Activated CD4-positive, alpha-beta memory T cell treated with anti-CD3 and anti-CD28 coated beads for 36 hours (primary cell): ENCODE results near the gene CLEC4C. TPM values are rescaled to one million over a fixed set of nuclear protein-coding genes. Genes with fewer than 3 reads are reported as not detected.
"Not testable (repeated sequence)": the region's sequence is repeated elsewhere in the genome, so short reads cannot be mapped to it uniquely, and the experiment has no call there.

Experiments
- CTCF ChIA-PET: fragments of 350-600 bp; sonication (Branson Sonifier 250); formaldehyde crosslinking; loops from one replicate; lab custom pipeline; 2021; ENCODE audit warnings: antibody characterized with exemption, inconsistent platforms; lab: Charles Lee
- POLR2A ChIA-PET: fragments of 350-600 bp; sonication (Branson Sonifier 250); formaldehyde crosslinking; loops from one replicate; lab custom pipeline; 2021; ENCODE audit warnings: antibody characterized with exemption; lab: Charles Lee
- DNase-seq: peaks from one replicate; pipeline ENCODE4 v3.0.0-alpha.2; 2020
- H3K27ac Mint-ChIP-seq: one replicate; pipeline ENCODE4 v1.8.0; 2021; ENCODE audit warnings: mixed read lengths
- H3K27me3 Mint-ChIP-seq: one replicate; pipeline ENCODE4 v1.8.0; 2021; ENCODE audit warnings: mixed read lengths
- H3K36me3 Mint-ChIP-seq: one replicate; pipeline ENCODE4 v1.8.0; 2021; ENCODE audit warnings: mixed read lengths
- H3K4me1 Mint-ChIP-seq: one replicate; pipeline ENCODE4 v1.8.0; 2021; ENCODE audit warnings: low read depth, mixed read lengths
- H3K4me3 Mint-ChIP-seq: one replicate; pipeline ENCODE4 v1.8.0; 2021; ENCODE audit warnings: mild to moderate bottlenecking, mixed read lengths
- H3K9me3 Mint-ChIP-seq: one replicate; pipeline ENCODE4 v1.8.0; 2021; ENCODE audit warnings: mixed read lengths
- intact Hi-C: fragments of 100-400 bp; cut with micrococcal nuclease; formaldehyde crosslinking; loops from one replicate; pipeline ENCODE4 v1.15.1; 2023
- total RNA-seq, 2 experiments: library from RNA; stranded (reverse); gene quantifications; one replicate each; pipeline ENCODE4 v1.2.3, GENCODE V29; 2021

Gene CLEC4C
- not detected for total RNA-seq

GRCh38 chr12:7747246-7747645 lies at the start of gene CLEC4C:
TSS of gene CLEC4C (minus strand) at chr12:7747375. CDS start at chr12:7747348, 27 bp downstream.
- ChIA-PET POLR2A (no interaction called here), CTCF (interaction anchor here (0.6 kb wide), 1 partner anchor 467 kb away, joined by 3 read pairs; no protein-coding TSS in a partner anchor)
- H3K4me3 Mint-ChIP-seq: no peak within 1 kb of the TSS
- H3K27ac Mint-ChIP-seq: no peak within 1 kb of the TSS
- no peaks in the 10 kb centered on the region for H3K9me3 Mint-ChIP-seq
- peaks cover 2% of the 10 kb centered on the region for H3K27me3 Mint-ChIP-seq
- DNase-seq: no peak
- intact Hi-C loops: no loop called here
- no peaks in the 10 kb centered on the region for H3K4me1 Mint-ChIP-seq
- H3K36me3 Mint-ChIP-seq: no peaks in the 10 kb centered on the region

- H3K36me3 Mint-ChIP-seq: no peaks in the 10 kb centered on the region
- no peak overlapping the region for H3K27ac Mint-ChIP-seq
- H3K4me1 Mint-ChIP-seq: no peaks in the 10 kb centered on the region
- ChIA-PET CTCF (interaction anchor here (0.9 kb wide), 1 partner anchor 13 kb away, joined by 3 read pairs; no protein-coding TSS in a partner anchor), POLR2A (no interaction called here)
- peaks cover 6% of the 10 kb centered on the region for H3K27me3 Mint-ChIP-seq
- no peak for DNase-seq
- H3K4me3 Mint-ChIP-seq: no peak overlapping the region
- H3K9me3 Mint-ChIP-seq: no peaks in the 10 kb centered on the region
- intact Hi-C loops: no loop called here
Measured at GRCh38 chr12:7793211-7793610, 46.0 kb upstream of the CLEC4C start.

- POLR2A ChIA-PET, DNase-seq, H3K27ac Mint-ChIP-seq, H3K9me3 Mint-ChIP-seq, CTCF ChIA-PET, H3K4me3 Mint-ChIP-seq, intact Hi-C loops, H3K4me1 Mint-ChIP-seq, H3K36me3 Mint-ChIP-seq: not testable (repeated sequence)
- peaks cover 11% of the 10 kb centered on the region for H3K27me3 Mint-ChIP-seq
Measured at GRCh38 chr12:7788884-7789528, 41.8 kb upstream of the CLEC4C start, which contains the start of gene NANOG. TSS of gene NANOG (plus strand) at chr12:7789402. CDS start at chr12:7789615, 213 bp downstream.

- Mint-ChIP-seq H3K27me3 (peaks cover 11% of the 10 kb centered on the region), H3K36me3 (no peaks in the 10 kb centered on the region), H3K27ac (no peak overlapping the region), H3K9me3 (no peaks in the 10 kb centered on the region), H3K4me1 (no peaks in the 10 kb centered on the region), H3K4me3 (no peak overlapping the region)
- intact Hi-C loops: no loop called here
- POLR2A ChIA-PET: no interaction called here
- DNase-seq: no peak
- CTCF ChIA-PET: no interaction called here
Measured at GRCh38 chr12:7788294-7788660, 41.1 kb upstream of the CLEC4C start.

GRCh38 chr12:7787574-7788293 lies 40.6 kb upstream of the CLEC4C start:
- intact Hi-C loops: no loop called here
- H3K36me3 Mint-ChIP-seq: no peaks in the 10 kb centered on the region
- peaks cover 11% of the 10 kb centered on the region for H3K27me3 Mint-ChIP-seq
- POLR2A ChIA-PET: no interaction called here
- no peaks in the 10 kb centered on the region for H3K9me3 Mint-ChIP-seq
- H3K4me1 Mint-ChIP-seq: no peaks in the 10 kb centered on the region
- no peak overlapping the region for H3K27ac Mint-ChIP-seq
- DNase-seq: no peak
- CTCF ChIA-PET: no interaction called here
- no peak overlapping the region for H3K4me3 Mint-ChIP-seq

- Mint-ChIP-seq H3K27me3 (peaks cover 9% of the 10 kb centered on the region), H3K36me3 (no peaks in the 10 kb centered on the region), H3K4me1 (no peaks in the 10 kb centered on the region), H3K9me3 (no peaks in the 10 kb centered on the region), H3K27ac (no peak overlapping the region), H3K4me3 (no peak overlapping the region)
- ChIA-PET CTCF (no interaction called here), POLR2A (no interaction called here)
- intact Hi-C loops: no loop called here
- DNase-seq: no peak
Measured at GRCh38 chr12:7784701-7785100, 37.5 kb upstream of the CLEC4C start.

- H3K27ac Mint-ChIP-seq, DNase-seq, POLR2A ChIA-PET, H3K27me3 Mint-ChIP-seq, H3K4me1 Mint-ChIP-seq, intact Hi-C loops, H3K4me3 Mint-ChIP-seq, CTCF ChIA-PET, H3K36me3 Mint-ChIP-seq, H3K9me3 Mint-ChIP-seq: not testable (repeated sequence)
Measured at GRCh38 chr12:7783433-7783832, 36.3 kb upstream of the CLEC4C start.

GRCh38 chr12:7782055-7782454 lies 34.9 kb upstream of the CLEC4C start:
- peaks cover 1% of the 10 kb centered on the region for H3K27me3 Mint-ChIP-seq
- H3K36me3 Mint-ChIP-seq: no peaks in the 10 kb centered on the region
- POLR2A ChIA-PET: no interaction called here
- H3K4me3 Mint-ChIP-seq: no peak overlapping the region
- no peaks in the 10 kb centered on the region for H3K4me1 Mint-ChIP-seq
- intact Hi-C loops: no loop called here
- no peaks in the 10 kb centered on the region for H3K9me3 Mint-ChIP-seq
- CTCF ChIA-PET: no interaction called here
- H3K27ac Mint-ChIP-seq: no peak overlapping the region
- DNase-seq: no peak

GRCh38 chr12:7781274-7781673 lies 34.1 kb upstream of the CLEC4C start:
- no peaks in the 10 kb centered on the region for H3K36me3 Mint-ChIP-seq
- ChIA-PET POLR2A (no interaction called here), CTCF (no interaction called here)
- no peaks in the 10 kb centered on the region for H3K4me1 Mint-ChIP-seq
- no peak for DNase-seq
- no peak overlapping the region for H3K4me3 Mint-ChIP-seq
- no peaks in the 10 kb centered on the region for H3K27me3 Mint-ChIP-seq
- intact Hi-C loops: no loop called here
- no peaks in the 10 kb centered on the region for H3K9me3 Mint-ChIP-seq
- H3K27ac Mint-ChIP-seq: no peak overlapping the region

GRCh38 chr12:7769999-7770398 lies 22.8 kb upstream of the CLEC4C start:
- H3K27me3 Mint-ChIP-seq: no peaks in the 10 kb centered on the region
- H3K9me3 Mint-ChIP-seq: no peaks in the 10 kb centered on the region
- H3K36me3 Mint-ChIP-seq: no peaks in the 10 kb centered on the region
- ChIA-PET CTCF (no interaction called here), POLR2A (no interaction called here)
- H3K4me3 Mint-ChIP-seq: no peak overlapping the region
- no peaks in the 10 kb centered on the region for H3K4me1 Mint-ChIP-seq
- H3K27ac Mint-ChIP-seq: no peak overlapping the region
- no peak for DNase-seq
- intact Hi-C loops: no loop called here

- H3K4me1 Mint-ChIP-seq: no peaks in the 10 kb centered on the region
- intact Hi-C loops: no loop called here
- H3K27ac Mint-ChIP-seq: no peak overlapping the region
- no peaks in the 10 kb centered on the region for H3K36me3 Mint-ChIP-seq
- H3K4me3 Mint-ChIP-seq: no peak overlapping the region
- no peaks in the 10 kb centered on the region for H3K27me3 Mint-ChIP-seq
- no peaks in the 10 kb centered on the region for H3K9me3 Mint-ChIP-seq
- CTCF ChIA-PET: no interaction called here
- DNase-seq: no peak
- POLR2A ChIA-PET: no interaction called here
Measured at GRCh38 chr12:7758766-7759140, 11.6 kb upstream of the CLEC4C start.

- DNase-seq: no peak
- Mint-ChIP-seq H3K36me3 (no peaks in the 10 kb centered on the region), H3K4me3 (no peak overlapping the region), H3K4me1 (no peaks in the 10 kb centered on the region), H3K9me3 (no peaks in the 10 kb centered on the region), H3K27ac (no peak overlapping the region), H3K27me3 (no peaks in the 10 kb centered on the region)
- ChIA-PET CTCF (no interaction called here), POLR2A (no interaction called here)
- intact Hi-C loops: no loop called here
Measured at GRCh38 chr12:7756993-7757392, 9.8 kb upstream of the CLEC4C start.

GRCh38 chr12:7755668-7756067 lies 8.5 kb upstream of the CLEC4C start:
- peak; percentile 26 for DNase-seq
- H3K4me3 Mint-ChIP-seq, CTCF ChIA-PET, H3K27ac Mint-ChIP-seq, H3K36me3 Mint-ChIP-seq, POLR2A ChIA-PET, H3K9me3 Mint-ChIP-seq, intact Hi-C loops, H3K27me3 Mint-ChIP-seq, H3K4me1 Mint-ChIP-seq: not testable (repeated sequence)
